CD4-positive, alpha-beta T cell treated with Interleukin-17A for 1 hour (primary cell): ENCODE results near the gene MAN2A1.

Source experiments
- DNase-seq: peaks from one replicate; pipeline ENCODE4 v3.0.0-alpha.2; 2020

Gene MAN2A1

DNA sequence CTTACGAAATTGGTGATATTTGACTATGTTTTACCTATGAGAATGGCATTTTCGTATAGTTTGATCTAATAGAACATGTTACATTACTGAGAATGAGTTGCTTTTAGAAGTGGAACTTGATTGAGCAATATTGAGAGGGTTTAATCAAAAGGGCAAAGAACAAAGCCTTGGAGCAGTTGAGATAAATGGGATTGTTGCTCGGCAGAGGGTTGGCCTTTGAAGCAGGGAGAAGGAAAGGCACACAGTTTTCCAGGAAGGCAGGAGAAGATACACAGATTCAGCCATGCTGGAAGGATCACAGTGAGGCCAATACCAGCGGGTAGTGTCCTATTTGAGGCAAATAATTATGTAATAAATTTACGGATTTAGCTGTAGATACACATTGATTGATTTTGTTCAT lies 19.5 kb downstream of the MAN2A1 start:
- DNase-seq = no peak

GRCh38 chr5:109711673-109712072 lies 21.9 kb downstream of the MAN2A1 start:
- no peak for DNase-seq

DNA sequence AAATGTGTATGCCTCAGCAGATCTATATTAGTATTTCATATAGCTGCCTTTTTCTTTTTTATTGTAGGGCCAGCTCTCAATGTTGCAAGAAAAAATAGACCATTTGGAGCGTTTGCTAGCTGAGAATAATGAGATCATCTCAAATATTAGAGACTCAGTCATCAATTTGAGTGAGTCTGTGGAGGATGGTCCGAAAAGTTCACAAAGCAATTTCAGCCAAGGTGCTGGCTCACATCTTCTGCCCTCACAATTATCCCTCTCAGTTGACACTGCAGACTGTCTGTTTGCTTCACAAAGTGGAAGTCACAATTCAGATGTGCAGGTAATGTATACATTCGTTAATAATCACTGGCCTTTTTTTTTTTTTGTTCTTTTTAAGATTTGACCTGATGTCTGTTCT lies 23.7 kb downstream of the MAN2A1 start:
- DNase-seq = no peak

- DNase-seq = no peak
Measured at GRCh38 chr5:109714592-109714991, 24.9 kb downstream of the MAN2A1 start.

DNA sequence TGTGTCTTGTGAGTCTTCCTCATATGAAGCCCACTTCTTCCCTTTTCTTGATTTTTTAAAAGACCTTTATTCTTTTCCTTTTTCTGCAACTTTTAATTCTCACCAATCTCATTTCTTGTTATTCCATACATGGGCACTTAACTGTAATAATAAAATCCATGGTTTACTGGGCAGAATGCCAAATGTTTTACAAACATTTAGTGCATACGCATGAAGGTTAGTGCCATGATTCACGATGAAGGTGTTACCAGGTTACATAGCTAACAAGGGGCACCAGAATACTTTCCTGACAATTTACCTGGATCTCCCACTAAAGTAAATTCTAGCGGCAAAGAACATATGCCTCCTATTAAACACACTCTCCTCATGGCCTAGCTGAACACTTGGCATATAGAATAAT lies 28.5 kb downstream of the MAN2A1 start:
- no peak for DNase-seq

DNA sequence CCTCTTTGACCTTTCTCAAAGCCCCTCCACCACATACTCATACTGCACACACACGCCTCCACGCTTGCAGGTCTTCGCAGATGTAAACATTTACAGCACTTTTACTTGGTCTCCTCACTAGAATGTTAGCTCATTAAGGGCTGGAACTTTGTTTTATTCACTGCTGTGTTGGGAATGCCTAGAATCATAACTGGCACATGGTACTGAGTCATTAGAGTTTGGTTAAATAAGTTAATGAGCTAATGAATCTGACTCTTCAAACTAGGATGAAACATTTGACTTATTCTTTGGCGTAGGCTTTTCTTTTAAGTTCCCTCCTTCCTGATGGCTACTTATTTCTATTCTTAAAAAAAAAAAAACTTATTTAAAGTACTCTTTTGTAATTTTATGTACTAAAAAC lies 28.9 kb downstream of the MAN2A1 start:
- DNase-seq = no peak

DNA sequence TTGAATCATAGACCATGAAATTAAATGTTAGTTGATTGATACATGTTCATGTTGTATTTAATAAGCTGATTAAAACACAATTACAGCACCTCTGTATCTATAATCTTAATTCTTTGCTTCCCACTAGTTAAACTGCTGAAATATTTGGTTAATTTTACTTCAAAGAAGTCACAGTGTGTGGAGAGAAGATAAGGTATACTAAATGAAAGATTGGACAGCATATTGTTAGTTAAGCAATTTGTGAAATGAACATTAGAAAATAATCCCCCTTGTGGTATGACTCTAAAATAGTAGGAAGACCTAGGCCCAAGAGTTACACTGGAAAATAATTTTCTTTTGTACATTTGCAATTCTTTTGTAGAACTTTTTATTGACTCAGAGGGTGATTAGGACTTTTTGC lies 30.3 kb downstream of the MAN2A1 start:
- no peak for DNase-seq

GRCh38 chr5:109721741-109722140 lies 32.0 kb downstream of the MAN2A1 start:
- no peak for DNase-seq

DNA sequence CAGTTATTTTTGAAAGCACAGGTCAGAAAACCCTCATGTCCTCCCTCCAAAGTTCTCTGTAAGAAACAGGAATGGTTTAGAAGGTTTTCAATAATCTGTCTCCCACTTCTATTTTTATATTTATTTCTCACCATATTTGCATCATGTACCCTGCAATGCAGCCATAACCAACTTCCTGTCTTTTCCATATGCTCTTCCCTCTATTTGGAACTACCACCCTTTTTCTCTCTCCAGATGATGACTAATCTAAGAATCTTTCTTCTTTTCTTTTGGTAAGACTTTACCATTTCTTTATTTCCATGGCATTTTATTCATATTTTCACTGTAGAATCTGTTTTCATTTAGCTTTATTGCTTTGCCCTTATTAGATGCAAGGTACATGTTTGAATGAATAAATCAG lies 33.9 kb downstream of the MAN2A1 start:
- no peak for DNase-seq

- DNase-seq = no peak
Measured at GRCh38 chr5:109725135-109725534, 35.4 kb downstream of the MAN2A1 start.

- no peak for DNase-seq
Measured at GRCh38 chr5:109739741-109740728, 50.3 kb downstream of the MAN2A1 start.

GRCh38 chr5:109740966-109741365 lies 51.2 kb downstream of the MAN2A1 start:
- no peak for DNase-seq

GRCh38 chr5:109741390-109741789 lies 51.7 kb downstream of the MAN2A1 start:
- no peak for DNase-seq

GRCh38 chr5:109743041-109743531 lies 53.4 kb downstream of the MAN2A1 start:
- no peak for DNase-seq

DNA sequence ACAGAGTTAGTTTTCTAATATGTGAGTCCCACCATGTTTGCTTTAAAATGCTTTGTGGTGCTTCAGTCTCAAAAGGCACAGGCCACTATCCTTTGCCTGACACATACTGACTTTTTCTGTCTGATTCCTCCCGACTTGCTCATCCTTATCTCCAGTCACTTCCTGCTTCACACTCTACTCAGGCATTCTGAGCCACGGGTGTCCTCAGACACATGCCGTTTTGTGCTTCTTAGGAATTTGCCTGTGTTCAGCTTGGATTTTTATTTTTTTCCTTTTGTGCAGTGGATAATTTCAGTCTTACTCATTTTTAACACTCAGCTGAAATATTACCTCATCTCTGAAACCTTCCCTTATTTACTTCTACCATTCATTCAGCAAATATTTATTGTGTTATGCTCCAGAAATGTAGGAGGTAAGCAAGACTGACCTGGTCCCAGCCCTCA lies 54.1 kb downstream of the MAN2A1 start:
- DNase-seq = no peak

DNA sequence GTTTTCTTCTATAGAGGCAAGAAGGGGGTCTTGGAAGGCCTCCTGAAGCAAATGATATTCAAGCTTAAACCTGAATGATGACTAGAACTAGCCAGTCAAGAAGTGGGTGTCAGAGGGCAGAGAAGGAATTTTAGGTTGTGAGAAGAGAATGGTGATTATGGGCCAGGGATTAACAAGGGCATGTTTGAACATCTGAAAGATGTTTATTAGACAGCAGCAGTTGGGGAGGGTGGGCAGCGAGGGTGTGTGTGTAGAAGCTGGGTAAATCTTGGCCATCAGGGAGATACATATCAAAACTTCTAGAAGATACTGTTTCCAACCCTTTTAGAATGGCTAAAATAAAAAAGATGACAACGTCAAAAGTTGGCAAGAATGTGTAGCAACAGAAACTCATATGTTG lies 54.5 kb downstream of the MAN2A1 start:
- no peak for DNase-seq

DNA sequence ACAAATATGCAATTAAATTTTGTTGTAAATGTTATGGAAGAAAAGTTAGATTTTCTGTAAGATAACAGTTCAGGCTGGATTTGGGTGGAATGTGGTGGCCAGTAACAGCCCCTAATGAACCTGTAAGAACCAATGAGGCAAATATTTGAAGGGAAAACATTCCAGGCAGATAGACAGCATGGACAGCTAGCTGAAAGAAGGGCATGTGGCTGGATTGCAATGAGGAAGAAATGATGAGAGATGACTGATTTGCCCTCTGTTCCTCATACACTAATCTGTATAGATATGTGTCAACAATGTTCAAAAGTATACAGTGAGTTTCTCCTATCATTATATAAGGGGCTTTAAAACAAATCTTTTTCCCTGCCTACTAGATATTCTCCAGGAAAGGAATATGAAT lies 58.8 kb downstream of the MAN2A1 start:
- no peak for DNase-seq

DNA sequence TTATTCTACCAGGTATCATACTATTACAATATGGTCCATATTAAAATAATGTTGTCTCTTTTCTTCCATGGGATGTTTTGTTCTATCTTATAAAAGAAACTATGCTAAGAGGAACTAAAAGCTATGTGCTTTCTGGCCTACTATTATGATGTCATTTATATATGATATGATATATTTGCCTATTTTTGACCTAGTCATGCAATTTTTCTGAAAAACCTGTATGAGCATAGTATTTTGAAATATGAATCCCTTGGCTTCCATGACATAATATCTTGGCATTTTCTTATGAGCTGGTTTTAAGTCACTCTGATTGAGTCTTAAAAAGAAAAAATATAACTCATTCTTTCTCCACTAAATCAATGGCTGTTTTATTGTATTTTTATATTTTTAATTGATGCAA lies 60.7 kb downstream of the MAN2A1 start:
- DNase-seq = no peak

- DNase-seq = no peak
Measured at GRCh38 chr5:109753279-109753678, 63.6 kb downstream of the MAN2A1 start.

GRCh38 chr5:109754319-109754718 lies 64.6 kb downstream of the MAN2A1 start:
- DNase-seq = no peak

DNA sequence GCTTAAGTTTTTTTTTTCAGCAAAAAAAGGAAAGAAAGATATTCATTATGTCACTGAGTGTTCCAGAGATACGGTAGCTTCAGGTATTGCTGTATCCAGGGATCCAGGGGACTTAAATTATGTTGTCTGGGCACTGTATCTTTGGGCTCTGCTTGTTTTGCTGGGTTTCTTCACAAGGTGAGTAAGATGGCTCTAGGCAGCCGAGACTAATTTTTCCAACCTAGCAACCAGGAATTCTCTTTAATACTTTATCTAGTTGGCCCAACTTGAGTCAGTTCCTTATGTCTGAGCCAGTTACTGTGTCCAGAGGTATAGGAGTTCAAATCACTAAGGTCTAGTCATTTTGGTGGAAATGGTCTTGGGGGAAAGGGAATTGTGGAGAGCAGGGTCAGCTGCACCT lies 66.0 kb downstream of the MAN2A1 start:
- no peak for DNase-seq

- no peak for DNase-seq
Measured at GRCh38 chr5:109756543-109757185, 66.9 kb downstream of the MAN2A1 start.

DNA sequence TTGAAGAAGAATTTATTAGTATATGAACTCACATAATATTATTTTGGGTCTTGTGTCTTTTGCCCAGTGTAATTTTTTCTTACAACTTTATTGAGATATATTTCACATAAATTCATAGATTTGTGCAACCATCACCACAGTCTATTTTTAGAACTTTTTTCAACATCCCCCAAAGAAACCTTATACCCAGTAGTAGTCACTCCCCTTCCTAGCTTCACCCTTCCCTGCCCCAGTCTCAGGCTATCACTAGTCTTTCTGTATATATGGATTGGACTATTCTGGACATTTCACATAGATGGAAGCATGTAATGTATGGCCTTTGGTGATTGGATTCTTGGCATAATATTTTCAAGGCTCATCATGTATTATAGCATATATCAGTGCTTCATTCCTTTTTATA lies 67.8 kb downstream of the MAN2A1 start:
- DNase-seq = no peak

DNA sequence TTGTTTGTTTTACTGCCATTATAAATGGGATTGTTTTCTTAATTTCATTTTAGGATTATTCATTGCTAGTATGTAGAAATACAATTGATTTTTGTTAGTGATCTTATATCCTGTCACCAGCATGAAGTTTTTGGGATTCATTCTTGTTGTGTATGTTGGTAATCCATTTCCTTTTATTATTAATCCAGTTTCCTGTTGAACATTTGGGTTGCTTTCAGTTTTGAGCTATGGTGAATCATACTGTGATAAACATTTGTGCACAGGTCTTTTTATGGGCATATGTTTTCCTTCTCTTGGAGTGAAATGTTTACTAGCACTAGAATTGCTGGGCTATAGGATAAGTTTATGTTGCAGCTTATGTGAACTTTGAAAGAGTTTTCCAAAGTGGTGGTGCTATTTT lies 69.6 kb downstream of the MAN2A1 start:
- no peak for DNase-seq
